Coronary artery (tissue), 2 donors: ENCODE measurements around the gene GAL3ST3.
"Not testable (repeated sequence)": the region's sequence is repeated elsewhere in the genome, so short reads cannot be mapped to it uniquely, and the experiment has no call there.

Source experiments
- DNase-seq: peaks from one replicate; pipeline ENCODE4 v3.0.0-alpha.2; 2017; ENCODE audit warnings: low spot score
- H3K27ac ChIP-seq, 2 donors: fragments of 200-600 bp; sonication (generic); one replicate each; pipeline ENCODE4 v1.5.1; 2016 to 2019
- H3K4me3 ChIP-seq: fragments of 200-600 bp; sonication (generic); 2 replicates; pipeline ENCODE4 v1.5.1; 2016; ENCODE audit warnings: mild to moderate bottlenecking, moderate library complexity
- CTCF ChIP-seq: fragments of 200-600 bp; sonication (generic); IDR thresholded peaks from one replicate; pipeline ENCODE4 v1.5.1; 2019; ENCODE audit warnings: antibody characterized with exemption

GAL3ST3 gene

GRCh38 chr11:66048547-66049323 is at the start of gene GAL3ST3:
Gene GAL3ST3 (minus strand): TSS chr11:66049161. CDS start chr11:66045415, 3,746 bp downstream.
- peak within 1 kb of the TSS; percentile 37 for H3K4me3 ChIP-seq
- H3K27ac ChIP-seq, result no peak within 1 kb of the TSS
- DNase-seq, result no peak
- no peak for TF ChIP-seq CTCF

- H3K4me3 ChIP-seq, DNase-seq, H3K27ac ChIP-seq: not testable (repeated sequence)
These were observed 43.2 kb upstream of the GAL3ST3 start for GRCh38 chr11:66092125-66092524.

- DNase-seq, result no peak
- Histone ChIP-seq H3K4me3 (no peak overlapping the region), H3K27ac (no peak overlapping the region)
- TF ChIP-seq CTCF, result no peak
These were observed 41.3 kb upstream of the GAL3ST3 start for GRCh38 chr11:66090288-66090687.

GRCh38 chr11:66089067-66089466 is 40.1 kb upstream of the GAL3ST3 start:
- Histone ChIP-seq H3K27ac (no peak overlapping the region), H3K4me3 (no peak overlapping the region)
- DNase-seq, result no peak
- TF ChIP-seq CTCF, result no peak

GRCh38 chr11:66087148-66087908 is 38.4 kb upstream of the GAL3ST3 start:
- no peak for TF ChIP-seq CTCF
- no peak overlapping the region for H3K4me3 ChIP-seq
- no peak for DNase-seq
- H3K27ac ChIP-seq, result no peak overlapping the region

GRCh38 chr11:66084821-66085475 is 36.0 kb upstream of the GAL3ST3 start:
- Histone ChIP-seq H3K27ac (no peak overlapping the region), H3K4me3 (no peak overlapping the region)
- no peak for TF ChIP-seq CTCF
- no peak for DNase-seq

- no peak for DNase-seq
- TF ChIP-seq CTCF, result no peak
- H3K27ac ChIP-seq, result peak overlapping the region in 1 of 2 donors; percentile 18
These were observed 34.8 kb upstream of the GAL3ST3 start for GRCh38 chr11:66083767-66084166.

More at GRCh38 chr11:66083767-66084166, 34.8 kb upstream of the GAL3ST3 start:
- H3K4me3 ChIP-seq, result no peak overlapping the region
